Measurements from ENCODE around the gene GHR. TPM values are rescaled to one million over a fixed set of nuclear protein-coding genes. Genes with fewer than 3 reads are reported as not detected.

The GHR gene
- total and polyA plus RNA-seq, 10 of the 15 experiments (the other 5 are each of a cell fraction or from before 2014, with no cell fraction given) = 0.23 to 10.2 (median 0.48) TPM

GRCh38 chr5:42648036-42648435 is 224.8 kb downstream of the GHR start:
- FAIRE-seq = no peak
- ChIA-PET POLR2A (no interaction called here), RAD21 (ENCODE audit: unreplicated experiment) (no interaction called here), SMC1A (ENCODE audit: uncharacterized antibody, unreplicated experiment) (interaction anchor here (1.0 to 1.6 kb wide), 5 partner anchors 9 to 223 kb away, joined by 3 to 6 read pairs (median 3); no protein-coding TSS in a partner anchor), CTCF (interaction anchor here (0.7 to 3.7 kb wide), 4 partner anchors 10 to 982 kb away, joined by 3 to 19 read pairs (median 4); no protein-coding TSS in a partner anchor)
- Histone ChIP-seq H2AFZ (ENCODE audit: control insufficient read depth, low read depth, low read length) (no peak overlapping the region), H3K9me3 (replicated peaks; ENCODE audit: control insufficient read depth, insufficient read depth, low read length) (no peaks in the 10 kb centered on the region), H3K4me3 (no peak overlapping the region), H3K4me1 (ENCODE audit: control insufficient read depth, insufficient read depth, low read length) (no peaks in the 10 kb centered on the region), H3K27me3 (replicated peaks in 1 of 2; ENCODE audit: control insufficient read depth in 2 of 2, insufficient read depth in 2 of 2, low read length in 1 of 2) (no peaks in the 10 kb centered on the region), H3K27ac (ENCODE audit: control insufficient read depth, insufficient read depth) (no peak overlapping the region), H3K4me2 (ENCODE audit: control insufficient read depth, insufficient read depth) (no peak overlapping the region), H3K36me3 (ENCODE audit: control insufficient read depth in 2 of 2, insufficient read depth in 2 of 2, low read length in 1 of 2) (no peaks in the 10 kb centered on the region), H4K20me1 (ENCODE audit: control insufficient read depth, insufficient read depth) (no peaks in the 10 kb centered on the region), H3K9ac (ENCODE audit: control insufficient read depth, insufficient read depth, low read length) (no peak overlapping the region), H3K79me2 (ENCODE audit: control insufficient read depth, insufficient read depth, low read length) (no peaks in the 10 kb centered on the region)
- ATAC-seq = no peak
- DNase-seq (ENCODE audit: low read depth, low spot score) = no peak
- WGBS (ENCODE audit: insufficient coverage, insufficient replicate concordance, low lambda C conversion rate, missing lambda C conversion rate) = 10% methylated on average over 3 of the region's 3 CpGs
- TF ChIP-seq CBX5 (IDR thresholded peaks at IDR 0.05; ENCODE audit: low read depth) (no peak), SMC3 (IDR thresholded peaks at IDR 0.05; ENCODE audit: borderline replicate concordance, low read length) (no peak), SMAD5 (IDR thresholded peaks at IDR 0.05; ENCODE audit: low read depth) (no peak), RAD21 (IDR thresholded peaks at IDR 0.05; ENCODE audit: insufficient read depth, low read depth, low read length) (no peak), REST (IDR thresholded peaks at IDR 0.05; ENCODE audit: low read depth, low read length) (no peak), TCF12 (IDR thresholded peaks at IDR 0.05; ENCODE audit: low read depth, low read length) (no peak), ZNF274 (IDR thresholded peaks at IDR 0.05; ENCODE audit: insufficient read depth, insufficient read length) (no peak), CTCF (IDR thresholded peaks at IDR 0.05 in 2 of 3, conservative IDR thresholded peaks at IDR 0.05 in 1 of 3; ENCODE audit: control insufficient read depth in 2 of 3, extremely low read depth in 1 of 3, insufficient read depth in 1 of 3, low read depth in 3 of 3, low read length in 3 of 3) (no peak), GATAD2B (conservative IDR thresholded peaks at IDR 0.05; ENCODE audit: low read depth) (no peak), ZBTB11 (CRISPR knock-in tag; IDR thresholded peaks at IDR 0.05) (no peak), NR2F1 (conservative IDR thresholded peaks at IDR 0.05) (no peak), RCOR1 (conservative IDR thresholded peaks at IDR 0.05; ENCODE audit: low read depth, low read length) (no peak), BMI1 (IDR thresholded peaks at IDR 0.05; ENCODE audit: borderline replicate concordance) (no peak), ZBED1 (IDR thresholded peaks at IDR 0.05; ENCODE audit: borderline replicate concordance) (no peak), LARP7 (IDR thresholded peaks at IDR 0.05) (no peak), JUNB (IDR thresholded peaks at IDR 0.05) (no peak)
- no TSS peak for BruUV-seq (replicated peaks)
- in situ Hi-C loops (cut with MboI) (no loop called here), intact Hi-C loops (cut with micrococcal nuclease; ENCODE audit: unreplicated experiment) (no loop called here)

Measured in GM12878 (cell line).